DMS 273 (cell line): ENCODE data around the gene OCA2.
"Not testable (repeated sequence)": the region's sequence is repeated elsewhere in the genome, so short reads cannot be mapped to it uniquely, and the experiment has no call there.

Experiments
- DNase-seq: peaks from one replicate; lab custom pipeline; 2025; ENCODE audit not compliant: unreplicated experiment; lab: John Stamatoyannopoulos, UW

Gene OCA2

DNA sequence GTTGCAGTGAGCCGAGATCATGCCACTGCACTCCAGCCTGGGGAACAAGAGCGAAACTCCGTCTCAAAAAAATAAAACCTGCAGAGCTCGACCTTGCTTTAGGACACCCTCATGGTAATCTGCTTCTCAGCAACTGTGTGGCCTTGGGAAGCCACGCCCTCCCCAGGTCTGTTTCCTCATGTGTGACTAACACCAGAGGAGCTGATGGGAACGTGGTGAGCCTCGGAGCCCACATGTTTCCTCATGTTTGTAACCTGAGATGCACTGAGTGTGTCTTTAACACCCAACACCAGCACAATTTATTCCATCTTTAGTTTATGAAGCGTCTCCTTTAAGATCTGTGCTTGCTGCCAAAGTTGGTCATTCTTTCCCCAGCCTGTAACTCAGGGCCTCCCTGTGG is 142.8 kb downstream of the OCA2 start:
- peak; percentile 4 for DNase-seq

DNA sequence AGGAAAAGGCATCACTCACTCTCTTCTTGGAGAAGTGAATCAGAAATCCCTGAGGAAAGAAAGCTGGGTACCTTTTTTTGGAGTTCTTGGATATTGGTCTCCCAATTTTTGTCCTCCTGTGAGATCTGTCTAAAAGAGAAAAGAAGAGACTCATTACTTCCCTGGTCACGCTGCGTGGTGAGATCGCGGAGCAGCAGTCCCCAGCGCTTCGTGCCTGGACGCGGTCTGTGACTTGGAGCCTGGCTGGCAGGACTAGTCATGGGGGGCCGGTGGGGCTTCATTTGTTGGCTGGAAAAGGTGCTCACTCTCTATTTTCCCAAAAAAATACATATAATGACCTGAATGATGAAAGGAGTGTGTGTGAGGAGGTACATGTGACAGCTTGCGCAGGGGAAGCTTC is 144.0 kb downstream of the OCA2 start:
- no peak for DNase-seq

DNA sequence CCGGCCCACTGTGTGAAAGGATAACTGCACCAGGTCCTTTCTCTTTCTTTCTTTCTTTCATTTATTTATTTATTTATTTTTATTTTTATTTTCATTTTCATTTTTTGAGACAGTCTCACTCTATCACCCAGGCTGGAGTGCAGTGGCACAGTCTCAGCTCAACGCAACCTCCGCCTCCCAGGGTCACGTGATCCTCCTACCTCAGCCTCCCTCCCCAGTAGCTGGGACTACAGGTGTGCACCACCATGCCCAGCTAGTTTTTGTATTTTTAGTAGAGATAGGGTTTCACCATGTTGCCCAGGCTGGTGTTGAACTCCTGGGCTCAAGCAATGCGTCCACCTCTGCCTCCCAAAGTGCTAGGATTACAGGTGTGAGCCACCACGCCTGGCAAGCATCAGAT is 146.5 kb downstream of the OCA2 start:
- DNase-seq, result not testable (repeated sequence)

DNA sequence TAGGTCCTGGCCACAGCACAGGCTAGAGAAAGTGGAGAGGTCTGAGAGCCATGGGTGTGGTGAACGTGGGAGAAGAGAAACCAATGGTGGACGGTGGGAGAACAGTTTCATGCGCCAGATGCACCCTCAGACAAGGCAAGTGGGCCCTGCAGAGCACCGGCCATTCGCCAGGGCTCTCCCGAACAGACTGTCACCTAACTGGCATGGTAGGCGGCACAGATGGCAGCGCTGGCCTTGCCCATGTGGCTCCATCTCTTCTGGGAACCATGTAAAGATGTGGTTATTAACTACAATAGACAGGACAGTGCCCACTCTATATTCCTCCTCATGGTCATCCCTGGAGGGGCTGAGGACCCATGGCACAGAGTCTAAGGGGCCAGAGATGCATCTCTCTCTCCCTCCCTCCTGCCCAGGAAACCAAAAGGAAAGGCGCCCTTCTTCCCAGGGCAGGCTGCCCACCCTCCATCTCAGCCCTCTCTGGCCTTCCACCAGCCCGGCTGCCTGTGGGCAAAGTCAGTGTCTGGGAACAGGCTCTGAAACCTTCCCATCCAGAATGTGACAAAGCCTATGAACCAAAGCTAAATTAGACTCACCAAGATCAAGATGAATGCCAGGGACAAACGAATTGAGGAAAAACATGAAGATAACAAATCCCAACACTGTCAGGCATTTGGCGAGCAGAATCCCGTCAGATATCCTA is 147.8 kb downstream of the OCA2 start:
- DNase-seq, result no peak

DNA sequence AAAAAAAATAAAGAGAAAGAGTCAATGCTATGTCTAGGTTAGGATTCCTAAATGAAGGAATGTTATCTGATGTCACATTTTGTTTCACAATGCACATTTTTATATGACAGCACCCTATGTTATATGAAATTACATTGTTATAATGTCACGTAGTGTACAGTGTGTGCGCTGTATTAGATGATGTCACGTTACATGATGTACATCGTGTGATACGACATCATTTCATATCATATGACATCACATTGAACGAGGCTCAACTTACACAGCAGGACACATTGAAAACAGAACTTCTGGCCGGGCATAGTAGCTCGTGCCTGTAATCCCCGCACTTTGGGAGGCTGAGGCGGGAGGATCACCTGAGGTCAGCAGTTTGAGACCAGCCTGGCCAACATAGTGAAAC is 150.0 kb downstream of the OCA2 start:
- DNase-seq, result no peak

DNA sequence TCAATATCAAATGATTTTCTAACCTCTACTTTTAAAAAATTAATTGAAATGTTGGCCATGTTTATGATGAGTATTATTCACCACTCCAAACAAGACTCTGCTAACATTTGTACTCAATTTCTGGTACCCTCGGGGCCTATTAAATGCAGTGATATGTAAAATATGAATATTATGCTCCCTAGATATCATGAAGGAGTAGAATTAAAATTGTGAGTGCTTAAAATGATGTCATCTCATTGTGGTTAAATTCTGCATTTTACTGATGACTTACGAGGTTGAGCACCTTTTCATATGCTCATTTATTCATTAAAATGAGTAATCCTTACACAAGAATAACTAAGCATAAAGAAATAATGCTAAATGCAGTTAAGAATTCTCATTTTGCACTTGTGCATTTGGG is 159.9 kb downstream of the OCA2 start:
- no peak for DNase-seq

DNA sequence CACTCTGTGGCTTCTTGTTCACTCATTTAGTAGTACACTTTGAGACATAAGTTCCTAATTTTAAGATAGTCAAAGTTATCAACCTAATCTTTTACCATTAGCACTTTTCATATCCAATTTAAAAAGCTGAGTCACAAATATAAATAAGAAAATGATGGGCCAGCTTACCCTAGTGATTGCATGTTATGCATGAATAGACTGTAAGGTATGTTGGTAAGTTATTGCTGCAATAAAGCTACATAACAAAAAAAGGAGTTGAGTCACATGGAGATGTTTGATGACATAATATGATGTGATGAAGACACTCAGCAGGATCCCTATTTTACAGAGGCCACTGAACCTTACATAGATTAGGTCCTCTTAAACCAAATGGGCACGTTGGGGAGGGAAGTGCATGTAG is 161.3 kb downstream of the OCA2 start:
- DNase-seq, result no peak

DNA sequence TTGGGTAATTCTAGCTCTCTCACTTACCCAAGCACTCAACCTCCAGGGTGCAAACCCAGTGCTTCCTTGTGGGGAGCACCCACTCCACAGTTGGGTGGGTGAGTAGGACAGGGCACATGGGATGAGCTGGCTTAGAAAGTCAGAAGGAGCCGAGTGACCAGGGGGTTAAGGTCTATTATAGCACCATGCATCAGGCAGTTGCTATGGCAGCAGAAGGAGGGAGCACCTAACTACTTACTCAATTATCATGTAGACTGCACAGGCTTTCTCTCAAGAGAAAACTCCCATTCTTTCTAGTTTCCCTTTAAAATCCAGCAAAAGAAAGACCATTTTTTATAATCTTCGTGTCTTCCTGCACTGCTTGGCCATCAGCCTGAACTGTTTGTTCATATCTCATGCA is 163.0 kb downstream of the OCA2 start:
- no peak for DNase-seq

DNA sequence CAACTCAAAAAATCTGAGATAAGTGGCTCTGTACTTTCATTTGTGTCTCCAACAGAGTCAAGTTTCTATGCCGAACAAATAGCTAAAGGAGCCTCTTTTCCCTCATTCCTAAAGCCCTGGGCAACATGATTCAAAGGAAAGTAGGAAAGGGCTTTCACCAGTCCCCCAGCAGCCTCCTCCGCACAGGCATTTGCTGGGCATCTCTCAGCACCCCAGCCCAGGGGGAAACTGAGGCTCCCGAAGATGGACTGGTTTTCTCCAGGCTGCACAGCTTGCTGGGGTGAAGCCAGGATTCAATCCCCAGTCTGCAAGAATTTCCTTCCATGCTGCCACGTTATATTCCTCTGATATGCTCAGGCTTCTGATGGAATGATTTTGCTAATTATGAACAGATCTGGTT is 163.8 kb downstream of the OCA2 start:
- DNase-seq, result no peak

DNA sequence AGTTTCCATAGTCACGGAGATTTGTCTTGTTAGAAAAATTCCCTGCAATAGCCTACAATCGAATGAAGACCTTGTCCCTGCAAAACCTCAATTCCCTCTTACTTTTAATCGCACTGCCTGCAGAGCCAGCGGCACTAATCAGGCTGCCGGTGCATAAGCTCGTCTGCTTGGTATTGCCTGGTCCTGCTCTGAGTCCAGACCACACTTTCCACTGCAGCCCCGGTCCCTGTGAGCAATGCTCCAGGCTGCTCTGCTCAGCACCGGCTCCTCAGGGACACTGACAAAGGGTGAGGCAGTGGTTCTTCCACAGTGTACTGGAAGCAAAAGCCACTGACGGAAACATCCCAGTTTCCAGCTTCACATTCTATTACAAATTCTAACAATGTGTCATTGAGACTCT is 164.3 kb downstream of the OCA2 start:
- no peak for DNase-seq

DNA sequence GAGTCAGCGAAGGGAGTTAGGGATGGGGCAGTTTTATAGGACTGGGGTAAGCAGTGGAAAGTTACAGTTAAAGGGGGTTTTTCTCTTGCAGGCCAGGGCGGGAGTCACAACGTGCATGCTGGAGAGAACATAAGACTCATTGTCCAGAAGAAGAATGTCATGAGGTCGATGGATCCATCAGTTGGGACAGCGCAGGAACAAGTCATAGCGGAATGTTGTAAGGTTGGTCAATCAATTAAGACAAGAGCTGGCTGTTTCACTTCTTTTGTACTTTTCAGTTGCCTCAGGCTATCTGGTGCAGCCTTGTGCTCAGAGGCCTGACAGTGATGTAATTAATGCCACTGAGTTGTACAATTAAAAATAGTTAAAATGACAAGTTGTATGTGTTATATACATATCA is 165.6 kb downstream of the OCA2 start:
- no peak for DNase-seq

DNA sequence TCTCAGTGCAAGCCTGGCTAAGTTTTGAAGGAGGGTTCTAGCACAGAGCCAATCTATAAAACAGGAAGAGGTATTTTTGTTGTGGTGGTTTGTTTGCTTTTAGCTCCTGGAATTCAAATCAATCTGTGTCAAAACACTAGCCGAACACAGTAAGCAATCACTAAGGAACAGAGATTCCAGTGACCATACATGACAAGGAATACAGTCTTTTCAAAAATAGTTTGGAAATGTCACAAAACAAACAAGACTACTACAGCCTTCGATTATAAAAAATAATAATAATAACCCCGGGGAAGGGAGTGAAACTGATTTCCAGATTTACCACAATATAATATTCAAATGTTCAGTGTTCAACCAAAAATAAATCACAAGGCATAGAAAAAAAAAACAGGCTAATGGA is 166.5 kb downstream of the OCA2 start:
- no peak for DNase-seq

DNA sequence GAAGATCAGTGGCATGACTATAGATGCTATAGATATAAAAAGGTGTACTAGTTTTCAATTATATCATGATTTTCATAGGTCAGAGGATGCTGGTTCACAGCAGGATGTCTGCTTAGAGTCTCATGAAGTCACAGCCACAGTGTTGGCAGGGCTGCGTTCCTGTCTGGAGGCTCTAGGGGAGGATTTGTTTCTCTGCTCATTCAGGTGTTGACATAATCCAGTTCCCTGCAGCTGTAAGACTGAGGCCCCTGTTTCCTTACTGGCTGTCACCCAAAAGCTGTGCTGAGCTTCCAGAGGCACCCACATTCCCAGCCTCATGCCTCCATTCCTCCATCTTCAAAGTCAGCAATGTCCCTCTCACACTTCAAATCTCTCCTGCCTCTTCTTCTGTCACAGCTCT is 170.7 kb downstream of the OCA2 start:
- no peak for DNase-seq

DNA sequence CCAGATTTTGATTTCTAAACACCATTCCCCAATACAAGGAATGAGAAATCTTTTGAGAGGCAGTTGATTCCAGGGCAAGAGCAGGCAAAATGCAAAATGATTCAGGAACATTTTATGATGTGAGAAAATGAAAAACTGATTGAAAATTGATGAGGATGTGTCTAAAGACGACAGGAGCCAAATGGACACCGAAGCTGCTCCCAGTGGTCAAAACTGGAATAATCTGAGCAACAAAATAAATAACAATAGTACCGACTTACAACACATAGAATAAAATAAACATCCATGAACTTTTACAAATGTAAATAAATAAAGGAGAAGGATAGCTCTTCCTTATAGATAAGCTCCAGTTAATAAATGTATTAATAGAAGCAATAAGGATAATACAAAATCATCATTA is 186.8 kb downstream of the OCA2 start:
- DNase-seq, result no peak

DNA sequence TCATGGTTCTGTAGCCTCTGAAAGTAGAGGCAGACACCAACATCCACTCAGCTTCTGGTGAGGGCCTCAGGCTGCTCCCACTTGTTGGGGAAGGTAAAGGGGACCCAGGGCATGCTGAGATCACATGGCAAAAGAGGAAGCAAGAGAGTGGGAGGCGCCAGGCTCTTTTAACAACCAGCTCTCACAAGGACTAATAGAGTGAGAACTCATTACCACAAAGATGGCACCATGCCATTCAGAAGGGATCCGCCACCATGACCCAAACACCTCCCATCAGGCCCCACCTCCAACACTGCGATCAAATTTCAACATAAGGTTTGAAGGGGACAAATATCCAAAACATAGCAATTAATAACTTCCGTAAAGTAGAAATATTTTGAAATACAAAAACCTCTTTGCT is 192.3 kb downstream of the OCA2 start:
- DNase-seq, result no peak

DNA sequence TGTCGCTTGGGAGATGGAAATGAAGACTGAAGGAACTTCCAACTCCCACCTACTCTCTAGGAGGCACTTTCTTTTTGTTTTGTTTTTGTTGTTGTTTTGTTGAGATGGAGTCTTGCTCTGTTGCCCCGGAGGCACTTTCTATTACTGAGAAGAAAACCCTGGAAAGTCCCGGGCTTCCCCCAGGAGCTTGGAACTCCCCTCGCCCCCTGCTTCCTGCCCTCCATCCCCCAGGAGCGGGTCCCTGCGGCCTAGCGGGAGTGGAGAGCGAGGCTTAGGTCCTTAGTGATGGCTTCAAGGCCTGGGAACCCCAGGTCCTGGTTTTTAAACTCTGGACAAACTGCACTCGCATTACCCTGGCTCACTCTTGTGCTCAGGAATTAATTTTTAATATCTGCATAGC is 195.7 kb downstream of the OCA2 start:
- no peak for DNase-seq

DNA sequence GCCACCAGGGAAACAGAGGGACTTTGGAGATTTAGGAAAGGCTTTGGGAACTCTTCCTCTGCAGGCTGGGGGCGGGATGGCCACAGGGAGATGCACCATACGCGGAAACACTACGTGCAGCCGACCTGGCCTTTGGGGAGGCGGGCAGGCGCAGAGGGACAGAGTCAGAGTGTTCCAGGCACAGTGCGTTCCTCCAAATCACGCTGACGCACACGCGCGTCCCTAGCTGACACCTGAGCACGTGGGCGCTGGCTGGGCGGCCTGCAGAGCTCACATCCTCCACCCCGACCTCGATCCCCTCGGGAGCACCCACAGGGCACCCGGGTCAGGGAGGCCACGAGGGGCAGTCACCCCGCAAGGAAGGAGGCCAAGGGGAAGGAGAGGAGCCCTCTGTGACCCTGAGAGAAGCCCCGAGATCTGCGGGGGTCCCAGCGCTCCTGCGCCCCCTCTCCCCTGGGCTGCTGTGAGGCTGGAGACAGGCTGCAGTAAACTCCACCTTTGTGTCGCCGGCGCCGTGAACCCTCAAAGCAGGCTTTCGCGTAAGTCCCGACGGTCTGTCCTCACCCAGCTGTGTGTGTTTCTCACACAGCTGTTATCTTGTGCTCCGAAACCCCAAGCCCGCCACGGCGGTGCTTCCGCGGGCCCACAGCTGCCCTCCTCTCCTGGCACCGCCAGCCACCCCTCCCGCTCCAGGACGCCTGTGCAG is 196.3 kb downstream of the OCA2 start:
- no peak for DNase-seq

DNA sequence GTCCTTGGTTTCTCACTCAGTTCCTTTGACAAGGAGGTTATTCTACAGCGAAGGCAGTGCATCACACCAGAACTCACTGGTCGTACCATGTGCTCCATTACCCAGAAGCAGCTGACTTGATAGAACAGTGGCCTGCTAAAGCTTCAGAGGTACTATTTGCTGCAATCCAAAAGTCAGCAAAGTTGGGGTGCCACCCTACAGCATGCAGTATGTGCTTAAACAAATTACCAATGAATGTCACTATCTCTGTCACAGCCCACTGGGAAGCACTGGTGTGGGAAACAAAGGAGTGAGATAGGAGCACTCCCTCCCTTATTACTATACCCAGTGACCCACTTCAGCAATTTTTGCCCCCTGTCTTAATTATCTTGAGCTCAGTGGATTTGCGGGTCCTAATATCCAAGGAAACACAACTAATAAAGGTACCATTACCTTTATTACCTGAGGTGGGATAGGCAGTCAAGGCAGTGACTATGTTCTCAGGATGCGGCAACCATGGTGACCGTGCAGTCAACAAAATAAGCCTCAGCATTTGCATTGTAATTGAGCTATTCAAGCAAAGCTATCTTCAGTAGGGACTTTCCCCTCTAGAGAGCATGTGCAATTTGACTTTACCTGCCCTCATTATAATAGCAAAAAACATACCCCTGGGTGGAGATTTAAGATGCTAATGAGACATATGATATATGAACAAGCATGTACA is 199.4 kb downstream of the OCA2 start:
- DNase-seq, result no peak

DNA sequence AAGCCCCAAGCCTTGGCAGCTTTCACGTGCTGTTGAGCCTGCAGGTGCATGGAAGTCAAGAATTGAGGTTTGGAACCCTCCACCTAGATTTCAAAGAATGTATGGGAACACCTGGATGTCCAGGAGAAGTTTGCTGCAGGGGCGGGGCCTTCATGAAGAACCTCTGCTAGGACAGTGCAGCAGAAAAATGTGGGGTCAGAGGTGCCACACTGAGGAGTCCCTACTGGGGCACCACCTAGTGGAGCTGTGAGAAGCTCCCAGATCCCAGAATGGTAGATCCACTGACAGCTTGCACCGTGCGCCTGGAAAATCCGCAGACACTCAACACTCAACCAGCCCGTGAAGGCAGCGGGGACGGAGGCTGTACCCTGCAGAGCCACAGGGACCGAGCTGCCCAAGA is 201.6 kb downstream of the OCA2 start:
- no peak for DNase-seq

DNA sequence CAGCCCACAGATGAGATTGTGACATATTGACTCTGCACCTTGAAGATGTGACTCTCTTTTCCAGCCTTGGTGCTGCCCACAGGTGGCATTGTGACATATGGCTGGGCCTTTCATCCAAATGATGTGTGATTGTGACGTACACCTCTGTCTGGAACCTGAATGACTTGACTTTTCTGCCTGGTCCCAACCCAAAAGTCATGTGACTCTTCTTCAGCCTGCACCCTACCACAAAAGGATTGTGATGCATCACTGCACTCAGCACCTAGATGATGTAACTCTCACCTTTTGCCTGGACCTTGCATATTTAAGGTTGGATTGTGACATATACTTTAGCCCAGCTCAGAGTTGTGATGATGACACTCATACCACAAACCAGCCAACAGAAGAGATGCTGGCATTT is 204.5 kb downstream of the OCA2 start:
- DNase-seq, result no peak

DNA sequence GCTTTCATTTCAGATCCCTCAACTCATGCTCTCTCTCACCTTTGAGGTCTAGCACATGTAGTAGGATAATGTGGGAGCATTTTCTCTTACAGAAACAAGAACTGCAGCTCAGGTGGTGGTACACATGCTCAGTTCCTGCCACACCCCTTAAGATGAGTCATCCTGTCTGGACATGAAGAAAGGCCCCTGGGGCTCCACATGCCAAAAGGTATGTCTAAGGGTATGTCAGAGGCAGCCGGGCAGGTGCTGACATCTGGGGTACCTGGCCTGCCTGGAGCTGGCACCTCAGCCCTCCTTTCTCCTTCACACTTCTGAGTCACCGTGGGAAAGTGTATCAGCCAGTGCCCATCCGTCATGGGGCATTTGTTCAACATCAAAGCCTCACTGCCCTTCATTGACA is 209.9 kb downstream of the OCA2 start:
- no peak for DNase-seq

DNA sequence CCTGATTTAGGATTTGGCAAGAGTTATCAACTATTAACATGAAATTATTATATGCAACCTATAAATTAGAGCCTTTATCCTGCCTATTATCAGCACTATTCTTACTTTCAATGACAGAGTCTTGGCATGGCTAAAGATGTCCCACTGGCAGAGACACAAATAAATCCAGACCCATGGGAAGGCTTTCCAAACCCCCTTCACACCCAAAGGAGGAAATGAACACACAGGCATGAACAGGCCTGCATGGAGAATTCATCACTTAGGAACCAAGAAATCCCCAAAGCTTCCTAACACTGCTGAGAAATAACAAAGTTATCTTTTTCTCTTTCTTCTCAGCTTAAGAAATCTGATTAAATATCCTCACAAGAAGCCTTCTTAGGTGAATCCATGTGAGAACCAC is 213.9 kb downstream of the OCA2 start:
- DNase-seq, result no peak
